Heart left ventricle (tissue), 16 donors: ENCODE data around the gene IMPDH2. TPM values are rescaled to one million over a fixed set of nuclear protein-coding genes. Genes with fewer than 3 reads are reported as not detected.
A peak's percentile ranks its signal among the peaks of the same experiment; 100 is the strongest.
"Not testable (repeated sequence)": the region's sequence is repeated elsewhere in the genome, so short reads cannot be mapped to it uniquely, and the experiment has no call there.

ENCODE experiments used
- ATAC-seq, 4 donors: fragments of 200-7000 bp; cut with Tn5 transposase; one replicate each; pipeline ENCODE4 v1.9.1; 2020 to 2022; ENCODE audit warnings: moderate library complexity in 4 of 4, mild to moderate bottlenecking in 3 of 4, moderate number of reproducible peaks in 1 of 4
- DNase-seq, 5 donors: peaks; one replicate each; pipeline ENCODE4 v3.0.0-alpha.2; 2020
- H3K27ac ChIP-seq, 12 donors: fragments of 200-600 bp; sonication (generic) in 4 of 12; one replicate each; pipeline versions ENCODE4 v1.5.0 to v1.8.0; 2016 to 2022; ENCODE audit warnings: mild to moderate bottlenecking in 2 of 12
- H3K27me3 ChIP-seq, 9 donors: fragments of 200-600 bp; sonication (generic) in 2 of 9; one replicate each; pipeline versions ENCODE4 v1.5.1 to v1.8.0; 2016 to 2022; ENCODE audit warnings: mild to moderate bottlenecking in 3 of 9
- H3K36me3 ChIP-seq, 9 donors: fragments of 200-600 bp; sonication (generic) in 2 of 9; one replicate each; pipeline versions ENCODE4 v1.5.0 to v1.8.0; 2018 to 2022; ENCODE audit warnings: mild to moderate bottlenecking in 2 of 9
- H3K4me1 ChIP-seq, 12 donors: fragments of 200-600 bp; sonication (generic) in 4 of 12; one replicate each; pipeline versions ENCODE4 v1.5.0 to v1.8.0; 2016 to 2022; ENCODE audit warnings: mild to moderate bottlenecking in 3 of 12
- H3K4me3 ChIP-seq, 12 donors: fragments of 200-600 bp; sonication (generic) in 4 of 12; one replicate each; pipeline versions ENCODE4 v1.5.0 to v1.8.0; 2017 to 2022; ENCODE audit warnings: mild to moderate bottlenecking in 9 of 12, moderate library complexity in 4 of 12
- H3K9me3 ChIP-seq, 12 donors: fragments of 200-600 bp; sonication (generic) in 4 of 12; one replicate each; pipeline versions ENCODE4 v1.5.0 to v1.8.0; 2016 to 2022; ENCODE audit warnings: mild to moderate bottlenecking in 1 of 12
- CTCF ChIP-seq, 12 donors: fragments of 200-600 bp; sonication (generic) in 4 of 12; IDR thresholded peaks; one replicate each; pipeline versions ENCODE4 v1.5.0 to v1.8.0; 2018 to 2022; ENCODE audit warnings: antibody characterized with exemption in 12 of 12, mild to moderate bottlenecking in 5 of 12
- POLR2A ChIP-seq, 2 donors: fragments of 450-650 bp; IDR thresholded peaks; one replicate each; pipeline ENCODE4 v1.6.1; 2017; ENCODE audit warnings: antibody characterized with exemption in 2 of 2, mild to moderate bottlenecking in 2 of 2, moderate library complexity in 2 of 2
- WGBS, 4 donors: extraction: QIAGEN DNeasy Blood & Tissue Kit in 2 of 4; methylation state at CpG; one replicate each; pipeline versions ENCODE4 v1.1.5 to v1.1.7; 2013 to 2018; 5-methylcytosine and 5-hydroxymethylcytosine counted together
- intact Hi-C, 10 donors: fragments of 100-400 bp; cut with DNase I; formaldehyde crosslinking; loops; one replicate each; pipeline versions ENCODE4 v1.11.1 to v1.14.2; 2022
- polyA plus RNA-seq, 2 donors: library from polyadenylated mRNA; stranded (reverse); fragments of 200-250 nt; gene quantifications; one replicate each; pipeline ENCODE4 v1.2.3, GENCODE V29; 2013
- total RNA-seq, 9 donors: library from RNA; depleted of rRNA in 2 of 9; stranded (reverse); fragments of >200 nt in 2 of 9; fragmentation: NEBNext Ultra II Directional in 3 of 9; extraction: Animal tissue kit (Norgen Biotek cat#: 25700) in 3 of 9; gene quantifications; one replicate each; pipeline versions ENCODE4 v1.1.0 to v1.2.4, GENCODE V29; 2016 to 2023
- donor health status: ischemic (EF 13 %, LVEDD 7.1; RV severe dilation, severe dysfunction).
- donor health status: healthy with polysubstance abuse.
- donor health status: DM: no; HTN: yes; CAD: no.
- donor health status: DM: no; HTN: no; CAD: no.
- donor health status: ischemic (EF 25% LVEDD 6.9; RV normal size, moderate dysfunction).
- donor health status: ischemic (EF 25% LVEDD 5.7; RV mildly dilated, moderate dysfunction).
- donor health status: healthy.
- donor health status: DM: yes; HTN: yes; CAD: no.
- donor health status: ischemic (EF 35%, LVEDD 5.7; RV mildly dilated, moderate dysfunction).
- donor health status: nonischemic (EF 11% LVEDD 7.7; RV severe dilation, severe dysfunction).
- donor health status: DM: yes; HTN: yes; CAD: no.
- donor health status: PGD.
- donor health status: ischemic (EF 29% LVEDD 5.4; RV normal size, mild dysfunction).
- donor health status: nonischemic (EF 23%, LVEDD 6.1; RV moderate dilation, normal function).

Gene IMPDH2
- total and polyA plus RNA-seq, 11 donors = 35.9 to 116 (median 55.4) TPM

GRCh38 chr3:49012441-49013017, 16.7 kb downstream of the IMPDH2 start:
- ATAC-seq = peak; percentile 19 to 32 (median 24)

GRCh38 chr3:49009396-49009795, 19.8 kb downstream of the IMPDH2 start:
- peaks cover 0 to 37% (median 23%) of the 10 kb centered on the region in 12 donors for H3K4me1 ChIP-seq
- H3K9me3 ChIP-seq = no peaks in the 10 kb centered on the region
- intact Hi-C loops = no loop called here
- no peaks in the 10 kb centered on the region for H3K27me3 ChIP-seq
- no peak overlapping the region for H3K4me3 ChIP-seq
- DNase-seq (no peak), ATAC-seq (no peak)
- 71 to 76% (median 73%) methylated on average over 3 of the region's 3 CpGs for WGBS, 4 donors
- H3K36me3 ChIP-seq = peaks cover 0 to 32% (median 16%) of the 10 kb centered on the region in 9 donors
- no peak overlapping the region for H3K27ac ChIP-seq
- no peak for TF ChIP-seq CTCF (IDR thresholded peaks at IDR 0.05)
- no peak for TF ChIP-seq POLR2A (IDR thresholded peaks at IDR 0.05)

More at GRCh38 chr3:49012441-49013017, 16.7 kb downstream of the IMPDH2 start:
- Histone ChIP-seq H3K27ac (peak overlapping the region in 9 of 12 donors; percentile 49 to 69 (median 54)), H3K9me3 (no peaks in the 10 kb centered on the region), H3K4me3 (no peak overlapping the region), H3K36me3 (peaks cover 0 to 57% (median 39%) of the 10 kb centered on the region in 9 donors), H3K4me1 (peaks cover 0 to 33% (median 20%) of the 10 kb centered on the region in 12 donors), H3K27me3 (no peaks in the 10 kb centered on the region)
- intact Hi-C loops = no loop called here
- TF ChIP-seq POLR2A (IDR thresholded peaks at IDR 0.05) = no peak
- no peak for TF ChIP-seq CTCF (IDR thresholded peaks at IDR 0.05)
- peak in 2 of 5 donors; percentile 53 to 63 for DNase-seq
- WGBS, 4 donors = 50 to 75% (median 59%) methylated on average over 9 to 17 of the region's 17 CpGs

- WGBS, 4 donors = 88 to 90% (median 89%) methylated on average over 5 of the region's 5 CpGs
- ATAC-seq, H3K27me3 ChIP-seq, H3K9me3 ChIP-seq, DNase-seq, intact Hi-C loops: not testable (repeated sequence)
- H3K4me3 ChIP-seq = peak overlapping the region in 5 of 12 donors; percentile 62 to 91 (median 79)
- H3K4me1 ChIP-seq = peaks cover 0 to 35% (median 23%) of the 10 kb centered on the region in 12 donors
- H3K36me3 ChIP-seq = peaks cover 0 to 29% (median 8%) of the 10 kb centered on the region in 9 donors
- H3K27ac ChIP-seq = peak overlapping the region in 9 of 12 donors; percentile 91 to 99 (median 96)
Observed at GRCh38 chr3:49008627-49009026, 20.6 kb downstream of the IMPDH2 start.

GRCh38 chr3:49007771-49008528, 21.2 kb downstream of the IMPDH2 start:
- 16 to 26% (median 21%) methylated on average over 27 to 41 of the region's 41 CpGs for WGBS, 4 donors
- no peaks in the 10 kb centered on the region for H3K27me3 ChIP-seq
- peaks cover 0 to 23% (median 8%) of the 10 kb centered on the region in 9 donors for H3K36me3 ChIP-seq
- ATAC-seq = peak; percentile 60 to 81 (median 80)
- intact Hi-C loops = no loop called here
- peak overlapping the region; percentile 62 to 94 (median 77) for H3K4me3 ChIP-seq
- TF ChIP-seq POLR2A (IDR thresholded peaks at IDR 0.05) (no peak), CTCF (IDR thresholded peaks at IDR 0.05) (no peak)
- peaks cover 0 to 28% (median 20%) of the 10 kb centered on the region in 12 donors for H3K4me1 ChIP-seq
- DNase-seq = peak; percentile 89 to 95 (median 90)
- no peaks in the 10 kb centered on the region for H3K9me3 ChIP-seq
- H3K27ac ChIP-seq = peak overlapping the region; percentile 70 to 99 (median 94)
